Bone marrow (tissue), 2 donors: Measurements from ENCODE around the gene LCN2.
A peak's percentile ranks its signal among the peaks of the same experiment; 100 is the strongest.

Experiments
- DNase-seq, 2 donors: peaks; one replicate each; lab custom pipeline; 2025; lab: John Stamatoyannopoulos, UW

Gene LCN2

GRCh38 chr9:128115187-128116103 is 33.8 kb upstream of the LCN2 start:
- peak in 1 of 2 donors; percentile 1 for DNase-seq

- no peak for DNase-seq
These were observed 32.9 kb upstream of the LCN2 start for GRCh38 chr9:128116104-128117083.

- DNase-seq: peak; percentile 85 to 91
These were observed 31.4 kb upstream of the LCN2 start for GRCh38 chr9:128117613-128118471.

- no peak for DNase-seq
These were observed 30.8 kb upstream of the LCN2 start for GRCh38 chr9:128118472-128118857.

GRCh38 chr9:128118971-128119665 is 30.1 kb upstream of the LCN2 start:
- DNase-seq: no peak

- no peak for DNase-seq
These were observed 29.1 kb upstream of the LCN2 start for GRCh38 chr9:128120061-128120740.

GRCh38 chr9:128120741-128121465 is 28.4 kb upstream of the LCN2 start:
- DNase-seq: no peak

- DNase-seq: no peak
These were observed 27.8 kb upstream of the LCN2 start for GRCh38 chr9:128121466-128121810.

- DNase-seq: no peak
These were observed 27.1 kb upstream of the LCN2 start for GRCh38 chr9:128121924-128122808.

GRCh38 chr9:128122809-128123175 is 26.5 kb upstream of the LCN2 start:
- DNase-seq: no peak

- DNase-seq: no peak
These were observed 25.7 kb upstream of the LCN2 start for GRCh38 chr9:128123451-128124080.

GRCh38 chr9:128124451-128124850 is 24.8 kb upstream of the LCN2 start:
- no peak for DNase-seq

- DNase-seq: peak; percentile 13 to 53
These were observed 24.2 kb upstream of the LCN2 start for GRCh38 chr9:128124873-128125579.

GRCh38 chr9:128125580-128126354 is 23.5 kb upstream of the LCN2 start:
- DNase-seq: no peak

GRCh38 chr9:128127568-128127989 is 21.7 kb upstream of the LCN2 start, which contains the start of gene PTGES2:
Gene PTGES2 (minus strand): TSS chr9:128127729. CDS start chr9:128127717, 12 bp downstream.
- peak; percentile 57 to 75 for DNase-seq

- DNase-seq: peak; percentile 61 to 92
These were observed 21.0 kb upstream of the LCN2 start for GRCh38 chr9:128127990-128128835.
